Measurements from ENCODE around the gene ZNF709.
"Not testable (repeated sequence)": the region's sequence is repeated elsewhere in the genome, so short reads cannot be mapped to it uniquely, and the experiment has no call there.

The ZNF709 gene

DNA sequence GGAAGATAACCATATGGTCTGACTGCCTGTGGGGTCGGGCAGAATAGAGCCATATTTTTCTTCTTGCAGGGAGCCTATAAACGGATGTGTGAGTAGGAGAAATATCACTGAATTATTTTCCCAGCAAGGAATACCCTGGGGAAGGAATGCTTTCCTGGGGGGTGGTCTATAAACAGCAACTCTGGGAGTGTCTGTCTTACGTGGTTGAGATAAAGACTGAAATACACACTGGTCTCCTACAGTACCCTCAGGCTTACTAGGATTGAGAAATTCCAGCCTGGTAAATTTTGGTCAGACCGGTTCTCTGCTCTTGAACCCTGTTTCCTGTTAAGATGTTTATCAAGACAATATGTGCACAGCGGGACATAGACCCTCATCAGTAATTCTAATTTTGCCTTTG, 67.3 kb downstream of the ZNF709 start:
- not testable (repeated sequence) for H3K27me3 ChIP-seq (replicated peaks; ENCODE audit: control insufficient read depth, insufficient read depth, low read length, poor library complexity, severe bottlenecking); DNase-seq; H3K36me3 ChIP-seq (ENCODE audit: control insufficient read depth, insufficient read depth, low read length); H3K27ac ChIP-seq (ENCODE audit: insufficient read depth, low read length, poor library complexity, severe bottlenecking); H3K4me1 ChIP-seq (ENCODE audit: control insufficient read depth, insufficient read depth, low read length, poor library complexity, severe bottlenecking); H3K4me3 ChIP-seq (ENCODE audit: insufficient read depth, low read depth, low read length, poor library complexity, severe bottlenecking); H3K9me3 ChIP-seq (ENCODE audit: control insufficient read depth, low read length)

DNA sequence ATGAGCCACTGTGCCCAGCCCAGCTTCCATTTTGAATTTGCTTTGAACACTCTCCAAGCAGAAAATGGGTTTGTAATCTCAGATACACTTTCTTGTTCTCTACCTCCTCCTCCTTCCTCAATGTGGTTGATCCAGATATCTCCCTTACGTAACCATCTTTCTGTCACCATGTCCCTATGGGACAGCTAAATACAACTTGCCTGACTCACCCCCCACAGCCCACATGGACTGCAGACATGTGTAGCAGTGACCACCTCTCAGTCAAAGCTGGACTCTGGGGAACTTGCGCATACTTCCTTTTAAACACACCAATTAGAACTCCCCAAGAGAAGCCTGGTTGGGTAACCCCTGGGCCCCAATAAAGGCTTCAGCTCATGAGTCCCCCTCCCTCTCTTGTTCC, 72.7 kb downstream of the ZNF709 start:
- no peaks in the 10 kb centered on the region for H3K9me3 ChIP-seq (ENCODE audit: control insufficient read depth, low read length)

More for the DNA sequence above, 72.7 kb downstream of the ZNF709 start:
- no peak for DNase-seq
- Histone ChIP-seq H3K27ac (ENCODE audit: insufficient read depth, low read length, poor library complexity, severe bottlenecking) (no peak overlapping the region), H3K36me3 (ENCODE audit: control insufficient read depth, insufficient read depth, low read length) (no peaks in the 10 kb centered on the region), H3K27me3 (replicated peaks; ENCODE audit: control insufficient read depth, insufficient read depth, low read length, poor library complexity, severe bottlenecking) (no peaks in the 10 kb centered on the region), H3K4me1 (ENCODE audit: control insufficient read depth, insufficient read depth, low read length, poor library complexity, severe bottlenecking) (no peaks in the 10 kb centered on the region), H3K4me3 (ENCODE audit: insufficient read depth, low read depth, low read length, poor library complexity, severe bottlenecking) (no peak overlapping the region)

Data from effector memory CD4-positive, alpha-beta T cell (primary cell).